ENCODE results near the gene DDIT4. TPM values are rescaled to one million over a fixed set of nuclear protein-coding genes. Genes with fewer than 3 reads are reported as not detected.
A peak's percentile ranks its signal among the peaks of the same experiment; 100 is the strongest.

Gene DDIT4
- total and polyA plus RNA-seq, 9 of the 15 experiments (the other 6 are each of a cell fraction or from before 2014, with no cell fraction given) = 8.2 to 675 (median 159) TPM

- no peak; the same call in 1 of the 2 replicates for TF ChIP-seq AFF4 (CRISPR knock-in tag; IDR thresholded peaks at IDR 0.05)
- peak; percentile 98 for TF ChIP-seq CEBPB (tag; IDR thresholded peaks at IDR 0.05)
- no peak for TF ChIP-seq SMARCE1 (IDR thresholded peaks at IDR 0.05)
- TF ChIP-seq PHB (CRISPR knock-in tag; IDR thresholded peaks at IDR 0.05) = no peak
- no peak for TF ChIP-seq CBFA2T3 (IDR thresholded peaks at IDR 0.05)
- no peak for TF ChIP-seq CSDE1 (IDR thresholded peaks at IDR 0.05)
- no peak for TF ChIP-seq ERF (CRISPR knock-in tag; IDR thresholded peaks at IDR 0.05)
- no peak for TF ChIP-seq MGA (IDR thresholded peaks at IDR 0.05)
Observed at GRCh38 chr10:72272689-72273409, 875 bp upstream of the DDIT4 start (continued).
